Endothelial cell of umbilical vein (primary cell): ENCODE data around the gene KLK1. TPM values are rescaled to one million over a fixed set of nuclear protein-coding genes. Genes with fewer than 3 reads are reported as not detected.

ENCODE experiments used
- BruUV-seq: library from RNA; stranded (reverse); fragments of 400-500 nt; replicated peaks from 2 replicates; lab custom pipeline; 2021; lab: Mats Ljungman, UMichigan
- CTCF ChIA-PET: fragments of 300-600, 350-600 bp; sonication (Branson Sonifier 250); formaldehyde crosslinking; loops from one replicate; lab custom pipeline; 2021; ENCODE audit warnings: antibody characterized with exemption, inconsistent platforms; lab: Charles Lee
- POLR2A ChIA-PET: fragments of 300-600, 350-600 bp; sonication (Branson Sonifier 250); formaldehyde crosslinking; loops from one replicate; lab custom pipeline; 2021; ENCODE audit warnings: antibody characterized with exemption, inconsistent platforms; lab: Charles Lee
- DNase-seq: peaks from one replicate; pipeline ENCODE4 v3.0.0-alpha.2; 2011; ENCODE audit warnings: low read depth, low spot score
- FAIRE-seq: peaks from 2 replicates; lab custom pipeline; 2011; peaks lifted over from hg19 to GRCh38; lab: Jason Lieb, UNC
- H2AFZ ChIP-seq: 2 replicates; pipeline ENCODE4 v1.6.0; 2012; ENCODE audit warnings: low read depth, low read length, control low read depth, inconsistent platforms
- H3K27ac ChIP-seq: 2 replicates; pipeline ENCODE4 v1.5.1; 2011; ENCODE audit warnings: low read depth, mild to moderate bottlenecking, control low read depth, low read length, moderate library complexity; ENCODE audit not compliant: insufficient read depth
- H3K27me3 ChIP-seq, 2 experiments: 2 replicates each; pipeline versions ENCODE4 v1.6.0 to v1.6.1; 2011; ENCODE audit warnings: low read length in 2 of 2, mixed read lengths in 1 of 2; ENCODE audit not compliant: control insufficient read depth in 2 of 2, insufficient read depth in 2 of 2
- H3K36me3 ChIP-seq, 2 experiments: 2 replicates in 1 of 2; 3 replicates in 1 of 2; pipeline ENCODE4 v1.5.1; 2011; ENCODE audit warnings: low read length in 2 of 2, mild to moderate bottlenecking in 1 of 2, moderate library complexity in 1 of 2; ENCODE audit not compliant: control insufficient read depth in 2 of 2, insufficient read depth in 2 of 2; ENCODE audit errors: extremely low read depth in 1 of 2
- H3K4me1 ChIP-seq: 3 replicates; pipeline ENCODE4 v1.5.1; 2011; ENCODE audit warnings: mild to moderate bottlenecking, low read length; ENCODE audit not compliant: control insufficient read depth, insufficient read depth; ENCODE audit errors: extremely low read depth
- H3K4me2 ChIP-seq: 2 replicates; pipeline ENCODE4 v1.6.1; 2011; ENCODE audit warnings: low read length, control low read depth, mixed read lengths; ENCODE audit not compliant: insufficient read depth
- H3K4me3 ChIP-seq, 3 experiments: fragments of 200-600 bp in 1 of 3; sonication (generic), shearing (Covaris generic) in 1 of 3; replicated peaks in 1 of 3; 2 replicates each; pipeline ENCODE4 v1.5.1; 2011 to 2016; ENCODE audit warnings: control low read depth in 3 of 3, low read length in 3 of 3, mild to moderate bottlenecking in 2 of 3, inconsistent platforms in 1 of 3, low read depth in 1 of 3, moderate library complexity in 1 of 3; ENCODE audit not compliant: insufficient read depth in 1 of 3
- H3K79me2 ChIP-seq: 2 replicates; pipeline ENCODE4 v1.6.0; 2012; ENCODE audit warnings: low read length, inconsistent platforms; ENCODE audit not compliant: control insufficient read depth, insufficient read depth
- H3K9ac ChIP-seq: replicated peaks from 2 replicates; pipeline ENCODE3; 2011; ENCODE audit warnings: low read length, control low read depth; ENCODE audit not compliant: insufficient read depth; ENCODE audit errors: extremely low read depth
- H3K9me1 ChIP-seq: replicated peaks from 3 replicates; pipeline ENCODE4 v1.6.0; 2011; ENCODE audit warnings: mild to moderate bottlenecking, low read length; ENCODE audit not compliant: control insufficient read depth, insufficient read depth; ENCODE audit errors: extremely low read depth
- H3K9me3 ChIP-seq: replicated peaks from 2 replicates; pipeline ENCODE4 v1.5.1; 2012; ENCODE audit warnings: low read length, inconsistent platforms; ENCODE audit not compliant: control insufficient read depth, insufficient read depth
- H4K20me1 ChIP-seq: replicated peaks from 2 replicates; pipeline ENCODE3; 2011; ENCODE audit warnings: mild to moderate bottlenecking, low read length; ENCODE audit not compliant: control insufficient read depth, insufficient read depth; ENCODE audit errors: extremely low read depth
- EZH2 ChIP-seq: IDR thresholded peaks from 2 replicates; pipeline ENCODE4 v1.6.1; 2012; ENCODE audit warnings: borderline replicate concordance, low read depth, mild to moderate bottlenecking, moderate library complexity, low read length, inconsistent platforms; ENCODE audit not compliant: severe bottlenecking
- FOS ChIP-seq: IDR thresholded peaks from 2 replicates; pipeline ENCODE4 v1.6.1; 2011; ENCODE audit warnings: mild to moderate bottlenecking, low read length, moderate library complexity, borderline replicate concordance; ENCODE audit not compliant: insufficient read depth
- GATA2 ChIP-seq: IDR thresholded peaks from 2 replicates; pipeline ENCODE4 v1.7.0; 2011; ENCODE audit warnings: low read depth, mild to moderate bottlenecking, moderate library complexity, mixed read lengths, low read length; ENCODE audit not compliant: insufficient read length, insufficient read depth
- JUN ChIP-seq: IDR thresholded peaks from 2 replicates; pipeline ENCODE4 v1.6.1; 2011; ENCODE audit warnings: borderline replicate concordance, low read depth; ENCODE audit not compliant: insufficient read length, insufficient read depth
- MYC ChIP-seq: IDR thresholded peaks from one replicate; pipeline ENCODE4 v1.6.1; 2011; ENCODE audit warnings: mild to moderate bottlenecking, low read depth, low read length
- POLR2A ChIP-seq: IDR thresholded peaks from 2 replicates; pipeline ENCODE4 v1.6.1; 2012; ENCODE audit warnings: low read depth, mild to moderate bottlenecking, control low read depth, low read length
- POLR2AphosphoS5 ChIP-seq: IDR thresholded peaks from 2 replicates; pipeline ENCODE4 v1.6.1; 2012; ENCODE audit warnings: low read depth, mild to moderate bottlenecking, control low read depth, low read length, moderate library complexity; ENCODE audit not compliant: insufficient read depth
- dilution Hi-C: fragments of 300-500 bp; cut with MboI; formaldehyde crosslinking; loops from one replicate; pipeline ENCODE4 v1.15.0; 2019; ENCODE audit warnings: low sequenced_read_pairs; ENCODE audit not compliant: extremely low pct_ligation_motif_present
- intact Hi-C: fragments of 100-400 bp; cut with micrococcal nuclease; formaldehyde crosslinking; loops from one replicate; pipeline ENCODE4 v1.10.0; 2022
- polyA plus RNA-seq, 4 experiments: library from polyadenylated mRNA; depleted of rRNA in 3 of 4; stranded (reverse) in 3 of 4; unstranded in 1 of 4; fragments of >200 nt; gene quantifications; 2 replicates each; pipeline versions ENCODE4 v1.2.1 to v1.2.3, GENCODE V29; 2011 to 2012; ENCODE audit warnings: missing spikeins in 1 of 4
- total RNA-seq: library from RNA; stranded (reverse); gene quantifications from 2 replicates; pipeline ENCODE4 v1.2.3, GENCODE V29; 2021
- TF ChIP-seq, protein P1 (sequence below): IDR thresholded peaks from 2 replicates; pipeline ENCODE4 v1.6.1; 2011; ENCODE audit not compliant: insufficient read depth, insufficient read length
- TF ChIP-seq, protein P2 (sequence below), 2 donors: IDR thresholded peaks; 1 replicate in 1 of 2; 2 replicates in 1 of 2; pipeline ENCODE4 v1.5.1; 2011; ENCODE audit warnings: low read length in 2 of 2, mild to moderate bottlenecking in 2 of 2, moderate library complexity in 2 of 2, control low read depth in 1 of 2, inconsistent platforms in 1 of 2, low read depth in 1 of 2; ENCODE audit not compliant: insufficient read depth in 1 of 2; ENCODE audit errors: extremely low read depth in 1 of 2

The KLK1 gene
- total and polyA plus RNA-seq, 2 donors (not counting 3 experiments of a cell fraction or from before 2014, with no cell fraction given), result 0.08 TPM; not detected in 1

- no peaks in the 10 kb centered on the region for H3K79me2 ChIP-seq
- H3K36me3 ChIP-seq, result no peaks in the 10 kb centered on the region
- H3K9ac ChIP-seq, result no peak overlapping the region
- intact Hi-C loops (no loop called here), dilution Hi-C loops (no loop called here)
- no peaks in the 10 kb centered on the region for H3K9me3 ChIP-seq
- H2AFZ ChIP-seq, result peak overlapping the region; percentile 97
- H3K4me3 ChIP-seq, result no peak overlapping the region
- TF ChIP-seq JUN (no peak), POLR2A (no peak), MYC (no peak), FOS (no peak), EZH2 (no peak), POLR2AphosphoS5 (no peak), GATA2 (no peak)
- TF ChIP-seq, protein P1, sequence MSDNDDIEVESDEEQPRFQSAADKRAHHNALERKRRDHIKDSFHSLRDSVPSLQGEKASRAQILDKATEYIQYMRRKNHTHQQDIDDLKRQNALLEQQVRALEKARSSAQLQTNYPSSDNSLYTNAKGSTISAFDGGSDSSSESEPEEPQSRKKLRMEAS, result no peak
- TF ChIP-seq, protein P2, sequence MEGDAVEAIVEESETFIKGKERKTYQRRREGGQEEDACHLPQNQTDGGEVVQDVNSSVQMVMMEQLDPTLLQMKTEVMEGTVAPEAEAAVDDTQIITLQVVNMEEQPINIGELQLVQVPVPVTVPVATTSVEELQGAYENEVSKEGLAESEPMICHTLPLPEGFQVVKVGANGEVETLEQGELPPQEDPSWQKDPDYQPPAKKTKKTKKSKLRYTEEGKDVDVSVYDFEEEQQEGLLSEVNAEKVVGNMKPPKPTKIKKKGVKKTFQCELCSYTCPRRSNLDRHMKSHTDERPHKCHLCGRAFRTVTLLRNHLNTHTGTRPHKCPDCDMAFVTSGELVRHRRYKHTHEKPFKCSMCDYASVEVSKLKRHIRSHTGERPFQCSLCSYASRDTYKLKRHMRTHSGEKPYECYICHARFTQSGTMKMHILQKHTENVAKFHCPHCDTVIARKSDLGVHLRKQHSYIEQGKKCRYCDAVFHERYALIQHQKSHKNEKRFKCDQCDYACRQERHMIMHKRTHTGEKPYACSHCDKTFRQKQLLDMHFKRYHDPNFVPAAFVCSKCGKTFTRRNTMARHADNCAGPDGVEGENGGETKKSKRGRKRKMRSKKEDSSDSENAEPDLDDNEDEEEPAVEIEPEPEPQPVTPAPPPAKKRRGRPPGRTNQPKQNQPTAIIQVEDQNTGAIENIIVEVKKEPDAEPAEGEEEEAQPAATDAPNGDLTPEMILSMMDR (IDR thresholded peaks at IDR 0.05; ENCODE audit: extremely low read depth in 1 of 2, insufficient read depth in 1 of 2, low read depth in 1 of 2, low read length in 2 of 2), result no peak
- H3K27ac ChIP-seq, result no peak overlapping the region
- H3K27me3 ChIP-seq, result no peaks in the 10 kb centered on the region
- DNase-seq (no peak), FAIRE-seq (no peak)
- H4K20me1 ChIP-seq, result no peaks in the 10 kb centered on the region
- BruUV-seq, result no TSS peak
- H3K4me2 ChIP-seq, result no peak overlapping the region
- CTCF ChIA-PET, result interaction anchor here (2.0 kb wide), 1 partner anchor 85 kb away, joined by 5 read pairs; no protein-coding TSS in a partner anchor
- POLR2A ChIA-PET, result no interaction called here
- H3K4me1 ChIP-seq, result peaks cover 4% of the 10 kb centered on the region
- H3K9me1 ChIP-seq, result no peaks in the 10 kb centered on the region
These were observed 13.1 kb upstream of the KLK1 start for GRCh38 chr19:50836543-50837195.
